Endothelial cell of umbilical vein (primary cell): ENCODE results near the gene DND1. TPM values are rescaled to one million over a fixed set of nuclear protein-coding genes. Genes with fewer than 3 reads are reported as not detected.

ENCODE experiments used
- BruUV-seq: library from RNA; stranded (reverse); fragments of 400-500 nt; replicated peaks from 2 replicates; lab custom pipeline; 2021; lab: Mats Ljungman, UMichigan
- CTCF ChIA-PET: fragments of 300-600, 350-600 bp; sonication (Branson Sonifier 250); formaldehyde crosslinking; loops from one replicate; lab custom pipeline; 2021; ENCODE audit warnings: antibody characterized with exemption, inconsistent platforms; lab: Charles Lee
- POLR2A ChIA-PET: fragments of 300-600, 350-600 bp; sonication (Branson Sonifier 250); formaldehyde crosslinking; loops from one replicate; lab custom pipeline; 2021; ENCODE audit warnings: antibody characterized with exemption, inconsistent platforms; lab: Charles Lee
- DNase-seq: peaks from one replicate; pipeline ENCODE4 v3.0.0-alpha.2; 2011; ENCODE audit warnings: low read depth, low spot score
- FAIRE-seq: peaks from 2 replicates; lab custom pipeline; 2011; peaks lifted over from hg19 to GRCh38; lab: Jason Lieb, UNC
- H2AFZ ChIP-seq: 2 replicates; pipeline ENCODE4 v1.6.0; 2012; ENCODE audit warnings: low read depth, low read length, control low read depth, inconsistent platforms
- H3K27ac ChIP-seq: 2 replicates; pipeline ENCODE4 v1.5.1; 2011; ENCODE audit warnings: low read depth, mild to moderate bottlenecking, control low read depth, low read length, moderate library complexity; ENCODE audit not compliant: insufficient read depth
- H3K27me3 ChIP-seq, 2 experiments: 2 replicates each; pipeline versions ENCODE4 v1.6.0 to v1.6.1; 2011; ENCODE audit warnings: low read length in 2 of 2, mixed read lengths in 1 of 2; ENCODE audit not compliant: control insufficient read depth in 2 of 2, insufficient read depth in 2 of 2
- H3K36me3 ChIP-seq, 2 experiments: 2 replicates in 1 of 2; 3 replicates in 1 of 2; pipeline ENCODE4 v1.5.1; 2011; ENCODE audit warnings: low read length in 2 of 2, mild to moderate bottlenecking in 1 of 2, moderate library complexity in 1 of 2; ENCODE audit not compliant: control insufficient read depth in 2 of 2, insufficient read depth in 2 of 2; ENCODE audit errors: extremely low read depth in 1 of 2
- H3K4me1 ChIP-seq: 3 replicates; pipeline ENCODE4 v1.5.1; 2011; ENCODE audit warnings: mild to moderate bottlenecking, low read length; ENCODE audit not compliant: control insufficient read depth, insufficient read depth; ENCODE audit errors: extremely low read depth
- H3K4me2 ChIP-seq: 2 replicates; pipeline ENCODE4 v1.6.1; 2011; ENCODE audit warnings: low read length, control low read depth, mixed read lengths; ENCODE audit not compliant: insufficient read depth
- H3K4me3 ChIP-seq, 3 experiments: fragments of 200-600 bp in 1 of 3; sonication (generic), shearing (Covaris generic) in 1 of 3; replicated peaks in 1 of 3; 2 replicates each; pipeline ENCODE4 v1.5.1; 2011 to 2016; ENCODE audit warnings: control low read depth in 3 of 3, low read length in 3 of 3, mild to moderate bottlenecking in 2 of 3, inconsistent platforms in 1 of 3, low read depth in 1 of 3, moderate library complexity in 1 of 3; ENCODE audit not compliant: insufficient read depth in 1 of 3
- H3K79me2 ChIP-seq: 2 replicates; pipeline ENCODE4 v1.6.0; 2012; ENCODE audit warnings: low read length, inconsistent platforms; ENCODE audit not compliant: control insufficient read depth, insufficient read depth
- H3K9ac ChIP-seq: replicated peaks from 2 replicates; pipeline ENCODE3; 2011; ENCODE audit warnings: low read length, control low read depth; ENCODE audit not compliant: insufficient read depth; ENCODE audit errors: extremely low read depth
- H3K9me1 ChIP-seq: replicated peaks from 3 replicates; pipeline ENCODE4 v1.6.0; 2011; ENCODE audit warnings: mild to moderate bottlenecking, low read length; ENCODE audit not compliant: control insufficient read depth, insufficient read depth; ENCODE audit errors: extremely low read depth
- H3K9me3 ChIP-seq: replicated peaks from 2 replicates; pipeline ENCODE4 v1.5.1; 2012; ENCODE audit warnings: low read length, inconsistent platforms; ENCODE audit not compliant: control insufficient read depth, insufficient read depth
- H4K20me1 ChIP-seq: replicated peaks from 2 replicates; pipeline ENCODE3; 2011; ENCODE audit warnings: mild to moderate bottlenecking, low read length; ENCODE audit not compliant: control insufficient read depth, insufficient read depth; ENCODE audit errors: extremely low read depth
- EZH2 ChIP-seq: IDR thresholded peaks from 2 replicates; pipeline ENCODE4 v1.6.1; 2012; ENCODE audit warnings: borderline replicate concordance, low read depth, mild to moderate bottlenecking, moderate library complexity, low read length, inconsistent platforms; ENCODE audit not compliant: severe bottlenecking
- FOS ChIP-seq: IDR thresholded peaks from 2 replicates; pipeline ENCODE4 v1.6.1; 2011; ENCODE audit warnings: mild to moderate bottlenecking, low read length, moderate library complexity, borderline replicate concordance; ENCODE audit not compliant: insufficient read depth
- GATA2 ChIP-seq: IDR thresholded peaks from 2 replicates; pipeline ENCODE4 v1.7.0; 2011; ENCODE audit warnings: low read depth, mild to moderate bottlenecking, moderate library complexity, mixed read lengths, low read length; ENCODE audit not compliant: insufficient read length, insufficient read depth
- JUN ChIP-seq: IDR thresholded peaks from 2 replicates; pipeline ENCODE4 v1.6.1; 2011; ENCODE audit warnings: borderline replicate concordance, low read depth; ENCODE audit not compliant: insufficient read length, insufficient read depth
- MYC ChIP-seq: IDR thresholded peaks from one replicate; pipeline ENCODE4 v1.6.1; 2011; ENCODE audit warnings: mild to moderate bottlenecking, low read depth, low read length
- POLR2A ChIP-seq: IDR thresholded peaks from 2 replicates; pipeline ENCODE4 v1.6.1; 2012; ENCODE audit warnings: low read depth, mild to moderate bottlenecking, control low read depth, low read length
- POLR2AphosphoS5 ChIP-seq: IDR thresholded peaks from 2 replicates; pipeline ENCODE4 v1.6.1; 2012; ENCODE audit warnings: low read depth, mild to moderate bottlenecking, control low read depth, low read length, moderate library complexity; ENCODE audit not compliant: insufficient read depth
- dilution Hi-C: fragments of 300-500 bp; cut with MboI; formaldehyde crosslinking; loops from one replicate; pipeline ENCODE4 v1.15.0; 2019; ENCODE audit warnings: low sequenced_read_pairs; ENCODE audit not compliant: extremely low pct_ligation_motif_present
- intact Hi-C: fragments of 100-400 bp; cut with micrococcal nuclease; formaldehyde crosslinking; loops from one replicate; pipeline ENCODE4 v1.10.0; 2022
- polyA plus RNA-seq, 4 experiments: library from polyadenylated mRNA; depleted of rRNA in 3 of 4; stranded (reverse) in 3 of 4; unstranded in 1 of 4; fragments of >200 nt; gene quantifications; 2 replicates each; pipeline versions ENCODE4 v1.2.1 to v1.2.3, GENCODE V29; 2011 to 2012; ENCODE audit warnings: missing spikeins in 1 of 4
- total RNA-seq: library from RNA; stranded (reverse); gene quantifications from 2 replicates; pipeline ENCODE4 v1.2.3, GENCODE V29; 2021
- TF ChIP-seq, protein P1 (sequence below), 2 donors: IDR thresholded peaks; 1 replicate in 1 of 2; 2 replicates in 1 of 2; pipeline ENCODE4 v1.5.1; 2011; ENCODE audit warnings: low read length in 2 of 2, mild to moderate bottlenecking in 2 of 2, moderate library complexity in 2 of 2, control low read depth in 1 of 2, inconsistent platforms in 1 of 2, low read depth in 1 of 2; ENCODE audit not compliant: insufficient read depth in 1 of 2; ENCODE audit errors: extremely low read depth in 1 of 2
- TF ChIP-seq, protein P2 (sequence below): IDR thresholded peaks from 2 replicates; pipeline ENCODE4 v1.6.1; 2011; ENCODE audit not compliant: insufficient read depth, insufficient read length

DND1 gene
- total and polyA plus RNA-seq, 2 donors (not counting 3 experiments of a cell fraction or from before 2014, with no cell fraction given), result 1.1 to 1.2 TPM

DNA sequence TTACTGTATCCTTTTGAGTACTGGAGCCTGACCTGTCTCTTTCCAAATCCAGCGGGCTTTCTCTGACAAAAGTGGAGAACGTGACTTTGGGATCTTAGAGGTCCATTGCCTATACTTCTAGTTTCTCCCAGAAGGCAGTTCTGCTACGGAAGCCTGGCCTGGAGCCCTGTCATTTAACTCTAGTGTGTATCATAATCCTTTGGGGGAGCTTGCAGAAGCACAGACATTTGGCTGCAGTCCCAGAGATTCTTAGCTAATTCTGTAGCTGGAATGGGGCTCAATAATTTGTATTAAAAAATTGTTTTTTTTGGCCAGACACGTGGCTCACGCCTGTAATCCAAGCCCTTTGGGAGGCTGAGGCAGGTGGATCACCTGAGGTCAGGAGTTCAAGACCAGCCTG lies 20.9 kb upstream of the DND1 start:
- H3K4me2 ChIP-seq, result no peak overlapping the region
- FAIRE-seq, result no peak
- intact Hi-C loops, result no loop called here

More for the DNA sequence above, 20.9 kb upstream of the DND1 start:
- dilution Hi-C loops, result no loop called here
- Histone ChIP-seq H3K36me3 (peaks cover 39 to 41% of the 10 kb centered on the region in 2 experiments), H3K9me1 (no peaks in the 10 kb centered on the region), H3K4me3 (no peak overlapping the region), H3K4me1 (peaks cover 13% of the 10 kb centered on the region), H3K9me3 (no peaks in the 10 kb centered on the region), H2AFZ (no peak overlapping the region), H3K79me2 (peaks cover 39% of the 10 kb centered on the region), H3K9ac (no peak overlapping the region), H4K20me1 (no peaks in the 10 kb centered on the region), H3K27ac (no peak overlapping the region), H3K27me3 (no peaks in the 10 kb centered on the region)
- ChIA-PET CTCF (no interaction called here), POLR2A (no interaction called here)
- TF ChIP-seq POLR2A (no peak), GATA2 (no peak), MYC (no peak), POLR2AphosphoS5 (no peak), EZH2 (no peak), JUN (no peak), FOS (no peak)
- TF ChIP-seq, protein P1, sequence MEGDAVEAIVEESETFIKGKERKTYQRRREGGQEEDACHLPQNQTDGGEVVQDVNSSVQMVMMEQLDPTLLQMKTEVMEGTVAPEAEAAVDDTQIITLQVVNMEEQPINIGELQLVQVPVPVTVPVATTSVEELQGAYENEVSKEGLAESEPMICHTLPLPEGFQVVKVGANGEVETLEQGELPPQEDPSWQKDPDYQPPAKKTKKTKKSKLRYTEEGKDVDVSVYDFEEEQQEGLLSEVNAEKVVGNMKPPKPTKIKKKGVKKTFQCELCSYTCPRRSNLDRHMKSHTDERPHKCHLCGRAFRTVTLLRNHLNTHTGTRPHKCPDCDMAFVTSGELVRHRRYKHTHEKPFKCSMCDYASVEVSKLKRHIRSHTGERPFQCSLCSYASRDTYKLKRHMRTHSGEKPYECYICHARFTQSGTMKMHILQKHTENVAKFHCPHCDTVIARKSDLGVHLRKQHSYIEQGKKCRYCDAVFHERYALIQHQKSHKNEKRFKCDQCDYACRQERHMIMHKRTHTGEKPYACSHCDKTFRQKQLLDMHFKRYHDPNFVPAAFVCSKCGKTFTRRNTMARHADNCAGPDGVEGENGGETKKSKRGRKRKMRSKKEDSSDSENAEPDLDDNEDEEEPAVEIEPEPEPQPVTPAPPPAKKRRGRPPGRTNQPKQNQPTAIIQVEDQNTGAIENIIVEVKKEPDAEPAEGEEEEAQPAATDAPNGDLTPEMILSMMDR (IDR thresholded peaks at IDR 0.05; ENCODE audit: extremely low read depth in 1 of 2, insufficient read depth in 1 of 2, low read depth in 1 of 2, low read length in 2 of 2), result no peak
- TF ChIP-seq, protein P2, sequence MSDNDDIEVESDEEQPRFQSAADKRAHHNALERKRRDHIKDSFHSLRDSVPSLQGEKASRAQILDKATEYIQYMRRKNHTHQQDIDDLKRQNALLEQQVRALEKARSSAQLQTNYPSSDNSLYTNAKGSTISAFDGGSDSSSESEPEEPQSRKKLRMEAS, result no peak
- DNase-seq, result no peak
- BruUV-seq, result no TSS peak
